HL-60/S4 treated with phorbol 12-myristate 13-acetate at 8.2 ng/mL for 4 days and 3 days (cell line): ENCODE measurements around the gene CTIF.

ENCODE experiments used
- in situ Hi-C: fragments of 300-500 bp; cut with MboI; formaldehyde crosslinking; loops from 2 replicates; pipeline ENCODE4 v1.15.0; 2022; ENCODE audit warnings: low sequenced_read_pairs

CTIF gene

GRCh38 chr18:48825101-48825745, 286.4 kb downstream of the CTIF start:
- in situ Hi-C loops, result no loop called here

GRCh38 chr18:48826271-48826670, 287.4 kb downstream of the CTIF start:
- in situ Hi-C loops, result no loop called here

- in situ Hi-C loops, result no loop called here
Observed at GRCh38 chr18:48826806-48827205, 288.0 kb downstream of the CTIF start.

DNA sequence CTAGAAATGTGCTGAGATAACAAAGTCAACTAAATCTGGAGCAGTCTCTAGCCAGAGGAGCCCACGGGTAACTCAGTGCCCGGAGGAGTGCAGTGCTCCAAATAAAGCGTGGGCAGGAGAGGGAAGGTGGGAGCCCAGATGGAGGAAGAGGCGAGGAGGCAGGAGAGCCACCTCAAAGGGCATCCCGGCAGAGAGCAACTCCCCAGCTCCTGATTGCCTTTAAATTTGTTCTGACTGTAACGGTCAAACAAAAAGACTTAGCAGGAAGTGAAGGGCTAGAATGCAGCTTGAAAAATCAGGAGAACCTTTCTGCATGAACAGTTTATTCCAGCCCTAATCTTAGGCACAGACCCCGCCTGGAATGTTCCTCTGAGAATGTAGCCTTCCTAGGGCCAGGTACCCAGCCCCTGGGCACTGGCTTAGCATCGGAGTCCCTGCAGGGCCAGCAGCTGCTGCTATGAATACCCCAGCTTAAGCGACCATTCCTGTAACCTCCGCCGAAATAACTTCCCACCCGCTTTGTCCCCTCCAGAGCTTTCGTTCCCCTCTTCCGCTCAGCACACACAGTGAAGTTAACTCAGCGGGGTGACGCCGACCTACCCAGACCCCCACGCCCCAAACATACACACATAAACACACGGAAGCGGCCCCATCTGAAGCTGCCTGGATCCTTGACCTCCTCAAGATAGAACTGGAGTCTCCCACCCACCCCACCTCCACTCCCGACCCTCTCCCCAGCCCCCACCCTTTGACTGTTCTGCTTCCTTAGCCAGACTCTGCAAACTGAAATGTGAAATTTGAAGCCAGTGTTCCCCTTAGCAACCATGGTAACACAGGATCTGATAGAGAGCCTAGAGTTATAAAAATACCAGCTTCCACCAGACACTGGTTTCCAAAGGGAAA, 288.7 kb downstream of the CTIF start:
- in situ Hi-C loops, result no loop called here

DNA sequence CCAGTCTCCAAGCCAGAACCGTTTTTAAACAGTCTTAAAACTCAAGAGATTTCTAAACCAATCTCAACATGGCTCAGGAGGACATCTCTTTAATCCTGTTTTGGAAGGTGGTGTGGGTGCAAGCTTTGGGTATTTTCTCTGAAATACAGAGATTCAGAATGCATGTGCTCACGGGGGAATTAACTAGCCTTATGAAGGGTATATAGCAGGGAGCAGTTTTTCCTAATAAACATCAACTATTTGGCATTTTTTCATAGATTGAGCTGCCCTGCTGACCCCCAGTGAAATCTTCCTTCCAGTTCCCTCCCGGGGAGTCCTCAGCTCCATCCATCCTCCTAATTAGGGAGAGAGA, 289.3 kb downstream of the CTIF start:
- in situ Hi-C loops, result no loop called here

GRCh38 chr18:48828691-48829442, 290.0 kb downstream of the CTIF start:
- in situ Hi-C loops, result no loop called here

DNA sequence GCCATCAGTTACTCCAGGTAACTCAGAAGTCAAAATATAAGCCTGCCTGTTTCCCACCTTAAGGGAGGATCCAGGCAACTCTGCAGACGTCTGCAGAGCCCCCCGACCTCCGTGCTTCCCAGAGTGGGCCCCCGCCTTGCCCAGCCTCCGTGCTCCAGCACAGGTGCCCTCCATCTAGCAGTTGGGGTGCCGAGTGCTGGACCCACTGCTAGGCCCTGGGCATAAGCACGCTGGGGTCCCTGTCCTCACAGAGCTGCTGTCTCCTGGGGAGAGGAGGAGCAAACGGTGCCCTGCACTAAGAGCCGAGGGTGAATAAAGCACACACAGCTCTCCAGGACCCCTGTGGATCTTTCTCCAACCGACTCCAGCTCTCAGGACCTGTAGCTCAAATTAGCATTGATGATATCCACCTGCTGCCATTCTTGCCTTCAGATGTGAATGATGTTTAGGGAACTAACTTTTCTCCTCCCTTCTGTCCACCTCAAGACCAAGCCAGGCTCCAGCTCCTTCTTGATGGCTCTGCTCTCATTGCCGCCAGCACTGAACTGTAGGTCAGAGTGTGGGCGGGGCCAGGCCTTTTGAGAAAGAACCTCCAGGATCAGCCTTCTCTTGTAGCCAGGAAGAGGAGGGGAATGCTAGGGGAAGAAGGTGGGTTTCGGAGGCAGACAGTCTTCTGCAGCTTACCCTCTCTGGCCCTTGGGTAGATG, 290.8 kb downstream of the CTIF start:
- in situ Hi-C loops, result no loop called here

DNA sequence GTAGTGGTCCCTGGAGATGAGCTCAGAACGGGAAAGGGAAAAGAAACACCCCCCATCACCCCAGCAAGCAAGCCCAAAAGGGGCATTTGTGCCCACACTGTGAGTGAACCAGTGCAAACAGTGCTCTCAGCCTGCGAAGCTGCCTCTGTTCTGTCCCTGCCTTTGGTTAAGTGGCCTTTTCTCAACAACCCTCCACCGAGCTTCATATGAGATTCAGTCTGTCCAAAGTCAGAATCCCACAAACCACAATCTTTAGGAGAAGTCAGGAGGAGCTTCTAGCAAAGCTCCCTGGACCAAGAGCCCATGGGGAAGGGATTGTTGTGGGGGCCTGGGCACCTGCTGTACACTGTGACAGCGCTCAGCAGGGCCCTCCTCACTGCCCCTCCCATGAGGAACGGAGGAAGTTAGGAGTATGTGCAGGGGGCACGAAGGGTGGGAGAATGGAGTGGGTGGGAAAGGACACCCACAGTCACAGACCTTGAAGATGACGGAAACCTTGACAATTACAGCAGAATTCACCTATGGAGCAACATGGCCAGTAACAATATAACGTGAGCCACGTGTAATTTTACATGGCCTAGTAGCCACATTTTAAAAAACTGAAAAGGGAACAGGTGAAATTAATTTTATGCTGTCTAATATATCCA, 292.4 kb downstream of the CTIF start:
- in situ Hi-C loops, result no loop called here

- in situ Hi-C loops, result no loop called here
Observed at GRCh38 chr18:48831802-48832201, 293.0 kb downstream of the CTIF start.

DNA sequence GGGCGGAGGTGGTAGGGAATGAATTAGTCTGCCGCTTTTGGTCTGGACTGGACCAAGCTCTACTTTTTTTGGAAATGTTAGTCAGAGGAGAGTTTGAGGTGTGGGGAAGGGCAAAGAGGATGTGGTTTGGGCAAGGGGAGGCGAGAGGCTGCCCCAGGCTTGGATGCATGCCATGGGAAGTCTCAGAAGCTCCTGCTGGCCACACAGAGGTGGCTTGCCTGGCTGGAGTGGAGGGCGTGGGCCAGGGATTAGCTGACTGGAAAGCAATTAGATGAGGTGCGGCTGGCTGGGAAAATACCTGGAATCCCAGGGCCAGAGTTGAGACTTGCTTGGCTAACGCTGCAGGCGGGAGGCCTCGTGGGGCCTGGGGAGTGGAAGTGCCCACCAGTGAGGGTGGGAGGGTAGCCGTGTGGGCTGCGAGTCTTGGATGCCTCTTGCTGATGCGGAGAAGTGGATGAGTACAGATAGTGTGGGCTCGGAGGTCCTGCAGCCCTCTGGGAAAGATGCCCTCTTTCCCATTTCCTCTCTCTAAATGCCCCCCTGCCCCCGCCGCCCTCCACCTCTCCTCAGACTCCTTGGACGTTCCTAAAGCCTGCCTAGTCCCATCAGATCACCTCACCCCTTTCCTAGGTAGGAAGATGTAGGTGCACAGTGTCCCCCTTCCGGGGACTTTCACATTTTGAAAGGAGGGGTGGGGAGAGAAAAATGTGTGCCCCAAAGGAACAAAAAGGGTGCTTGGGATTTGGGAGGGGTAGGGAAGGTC, 294.3 kb downstream of the CTIF start:
- in situ Hi-C loops, result no loop called here

- in situ Hi-C loops, result no loop called here
Observed at GRCh38 chr18:48833701-48834412, 295.0 kb downstream of the CTIF start.

- in situ Hi-C loops, result no loop called here
Observed at GRCh38 chr18:48834413-48835031, 295.7 kb downstream of the CTIF start.

- in situ Hi-C loops, result no loop called here
Observed at GRCh38 chr18:48835119-48835518, 296.3 kb downstream of the CTIF start.

DNA sequence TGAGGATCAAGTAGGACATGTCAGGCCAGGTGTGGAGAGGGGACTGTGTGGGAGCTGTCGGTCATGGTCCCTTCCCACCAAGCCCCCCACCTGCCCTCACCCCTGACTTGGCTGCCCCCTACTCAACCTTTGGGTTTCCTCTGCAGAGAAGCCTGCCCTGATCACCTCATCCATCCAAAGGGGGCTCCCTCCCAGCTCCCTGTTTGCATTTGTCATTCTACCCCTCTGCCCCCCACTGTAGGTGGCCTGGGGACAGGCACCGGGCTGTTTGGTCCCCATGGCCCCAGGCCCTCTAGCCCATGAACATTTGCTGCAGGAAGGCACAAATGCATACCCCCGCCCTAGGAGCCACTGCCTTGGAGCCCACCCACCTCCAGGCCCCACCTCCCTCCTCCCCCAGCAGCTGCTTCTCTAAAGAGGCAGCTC, 296.9 kb downstream of the CTIF start:
- in situ Hi-C loops, result no loop called here

DNA sequence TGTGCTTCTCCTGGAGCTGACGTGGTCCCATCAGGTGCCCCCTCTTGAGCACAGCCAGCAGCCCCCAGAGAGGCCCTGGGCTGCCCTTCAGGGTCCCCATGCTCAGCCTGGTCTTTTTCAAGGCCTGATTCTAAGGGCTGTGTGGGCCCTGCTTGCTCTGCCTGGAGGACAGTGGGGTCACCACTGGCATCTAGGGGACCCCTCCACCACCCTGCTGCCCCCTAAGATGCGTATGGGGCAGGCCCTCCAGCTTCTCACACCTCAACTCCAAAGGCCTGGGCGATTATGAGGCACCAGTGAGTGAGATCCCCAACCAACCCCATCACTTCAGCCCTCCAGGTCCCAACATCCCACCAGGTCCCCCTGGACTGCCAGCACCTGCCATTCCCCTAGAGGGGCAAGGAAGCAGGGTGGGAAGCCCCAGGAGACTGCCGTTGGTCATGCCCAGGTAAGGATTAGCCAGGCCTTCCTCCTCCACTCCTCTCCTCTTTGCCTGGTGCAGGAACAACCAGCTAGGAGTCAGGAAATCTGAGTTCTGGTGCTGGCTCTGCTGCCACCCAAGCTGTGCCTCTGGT, 297.5 kb downstream of the CTIF start:
- in situ Hi-C loops, result no loop called here

DNA sequence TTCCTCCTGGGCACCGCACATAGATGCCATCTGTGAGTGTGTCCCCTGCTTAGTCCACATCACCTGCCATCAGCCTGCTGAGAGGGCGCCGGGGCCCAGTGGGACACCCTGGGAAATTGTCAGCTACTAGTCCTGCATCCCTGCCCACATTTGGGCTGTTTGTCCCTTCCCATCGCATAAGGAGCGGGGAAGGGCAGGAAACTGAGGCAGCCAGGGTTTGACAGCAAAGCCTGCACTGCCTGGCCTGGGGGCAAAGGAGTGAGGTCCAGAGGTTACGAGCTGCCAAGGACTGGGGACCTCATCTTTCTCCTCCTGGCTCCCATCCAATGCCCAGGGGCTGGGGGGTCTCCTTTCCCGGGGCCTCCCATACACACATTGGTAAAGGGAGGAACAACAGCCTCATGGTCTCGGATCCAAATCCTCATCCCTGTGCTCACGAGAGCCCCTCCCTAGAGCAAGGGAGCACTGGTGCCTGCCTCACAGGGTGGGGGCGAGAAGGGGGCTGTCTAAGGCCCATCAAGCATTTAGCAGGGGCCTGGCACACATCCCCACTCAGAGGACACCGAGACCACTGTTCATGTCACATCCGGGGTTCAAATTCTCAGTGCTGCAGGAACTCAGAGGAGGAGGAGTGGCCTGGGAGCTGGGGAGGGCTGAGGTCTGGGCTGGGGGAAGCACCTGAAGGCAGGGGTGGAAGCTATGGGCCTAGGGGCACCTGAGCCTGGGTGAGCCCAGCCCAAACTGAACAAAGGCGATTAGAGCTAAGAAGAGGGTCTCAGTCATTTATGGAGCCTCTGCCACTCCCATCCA, 298.2 kb downstream of the CTIF start:
- in situ Hi-C loops, result no loop called here

- in situ Hi-C loops, result no loop called here
Observed at GRCh38 chr18:48837676-48838075, 298.8 kb downstream of the CTIF start.
